GM18861 (cell line): ENCODE data around the gene ANKMY1.

Experiments
- ATAC-seq: cut with Tn5 transposase; IDR thresholded peaks from one replicate; pipeline ENCODE4 v1.9.1; 2021; ENCODE audit not compliant: unreplicated experiment

The ANKMY1 gene

GRCh38 chr2:240450532-240451107 lies 107.2 kb downstream of the ANKMY1 start:
- no peak for ATAC-seq

- ATAC-seq, result no peak
These were observed 107.8 kb downstream of the ANKMY1 start for GRCh38 chr2:240449764-240450531.

DNA sequence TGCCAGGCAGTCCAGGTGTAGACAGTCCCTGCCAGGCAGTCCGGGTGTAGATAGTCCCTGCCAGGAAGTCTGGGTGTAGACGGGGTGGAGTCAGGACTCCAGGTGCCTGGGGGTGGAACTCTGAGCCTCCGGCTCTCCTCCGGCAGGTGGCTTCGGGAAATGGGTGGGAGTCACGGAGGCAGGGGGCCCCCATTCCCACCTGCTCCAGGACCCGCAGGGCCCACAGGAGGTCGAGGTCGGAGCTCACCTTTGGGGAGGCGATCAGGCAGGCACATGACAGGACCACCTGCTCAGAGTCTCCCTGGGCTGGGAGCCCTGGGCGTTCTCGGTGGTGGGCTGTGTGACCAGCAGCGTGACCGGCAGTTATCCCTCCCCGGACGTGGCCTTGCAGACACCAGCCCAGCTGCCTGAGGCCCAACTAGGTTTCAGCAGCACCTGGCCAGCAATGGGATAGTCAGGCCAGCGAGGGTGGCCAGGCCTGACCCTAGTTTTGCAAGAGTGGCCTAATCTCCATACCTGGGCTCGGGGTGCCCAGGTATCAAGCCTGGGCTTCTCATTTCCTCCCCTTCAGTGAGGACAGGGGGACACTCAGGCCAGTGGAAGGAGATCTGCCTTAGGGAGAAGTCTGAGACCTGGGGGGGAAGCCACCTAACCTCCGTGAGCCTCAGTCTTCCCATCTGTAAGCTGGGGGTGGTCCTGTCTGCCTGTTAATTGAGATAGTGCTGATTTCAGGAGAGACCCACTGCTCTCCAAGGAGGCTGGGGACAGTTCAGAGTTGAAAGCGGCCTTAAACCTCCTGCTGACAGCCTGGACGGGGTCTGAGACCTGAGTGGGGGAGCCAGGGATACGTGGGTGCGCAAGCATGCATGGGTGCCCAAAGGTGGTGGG lies 109.2 kb downstream of the ANKMY1 start:
- no peak for ATAC-seq

- ATAC-seq, result no peak
These were observed 109.9 kb downstream of the ANKMY1 start for GRCh38 chr2:240447934-240448333.

DNA sequence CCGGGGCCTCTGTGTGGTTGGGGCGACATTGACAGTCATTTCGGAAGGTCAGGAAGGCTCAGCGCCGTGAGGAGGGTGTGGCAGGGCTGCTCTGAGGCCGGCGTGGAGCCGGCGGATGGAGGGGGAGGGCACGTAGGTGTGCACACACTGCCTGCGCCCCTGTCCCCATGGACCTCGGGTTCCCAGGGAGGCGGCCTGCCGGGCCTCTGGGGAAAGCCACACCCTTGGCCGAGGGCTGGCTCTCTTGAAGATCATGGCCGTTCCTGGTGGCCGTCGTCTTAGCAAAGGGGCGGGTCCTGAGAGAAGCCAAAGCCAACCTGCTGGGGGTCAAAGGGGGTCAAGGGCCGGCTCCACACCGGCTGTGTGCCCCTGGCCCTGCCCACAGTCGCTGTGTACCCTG lies 110.5 kb downstream of the ANKMY1 start:
- no peak for ATAC-seq

- ATAC-seq, result no peak
These were observed 111.1 kb downstream of the ANKMY1 start for GRCh38 chr2:240446664-240447175.

GRCh38 chr2:240445961-240446663 lies 111.7 kb downstream of the ANKMY1 start:
- ATAC-seq, result no peak

- no peak for ATAC-seq
These were observed 113.3 kb downstream of the ANKMY1 start for GRCh38 chr2:240444464-240444863.

- ATAC-seq, result no peak
These were observed 113.9 kb downstream of the ANKMY1 start for GRCh38 chr2:240443891-240444301.

DNA sequence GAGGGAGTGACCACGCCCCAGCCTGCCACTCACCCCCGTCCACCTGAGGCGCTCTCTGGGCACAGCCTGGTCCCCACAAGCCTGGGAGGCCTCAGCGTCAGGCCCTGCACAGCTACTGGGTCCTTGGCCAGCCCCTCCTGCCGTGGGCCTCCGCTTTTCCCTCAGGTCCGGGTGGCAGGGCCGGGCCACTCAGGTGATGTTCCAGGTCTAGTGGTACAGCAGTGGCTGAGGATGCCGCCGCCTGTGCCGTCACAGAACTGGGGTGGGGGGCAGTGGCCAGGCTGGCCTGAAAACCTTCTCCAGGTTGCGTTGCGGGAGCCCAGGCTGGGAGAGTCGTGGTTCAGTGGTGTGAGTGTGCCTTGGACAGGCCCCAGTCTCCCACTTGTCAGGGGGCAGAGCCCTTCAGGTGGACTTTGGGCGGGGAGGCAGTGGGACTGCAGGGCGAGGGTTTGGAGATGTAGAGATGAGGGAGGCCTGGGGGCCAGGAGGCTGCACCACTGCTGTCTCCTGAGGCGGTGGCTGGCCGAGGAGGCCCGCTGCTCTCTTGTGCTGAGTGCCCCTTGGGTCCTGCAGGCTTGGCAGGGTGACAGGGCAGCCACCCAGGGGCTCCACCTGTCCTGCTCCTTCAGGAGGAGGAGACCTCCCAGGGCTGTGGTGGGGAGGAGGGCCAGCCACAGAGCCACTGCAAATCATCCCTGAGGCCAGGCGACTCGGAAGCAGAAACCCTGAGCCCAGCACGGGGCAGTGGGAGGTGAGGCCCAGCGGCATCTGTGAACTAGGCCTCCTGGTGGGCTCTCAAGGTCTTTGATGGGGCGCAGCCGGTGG lies 114.7 kb downstream of the ANKMY1 start:
- no peak for ATAC-seq

- ATAC-seq, result no peak
These were observed 115.8 kb downstream of the ANKMY1 start for GRCh38 chr2:240441993-240442411.

DNA sequence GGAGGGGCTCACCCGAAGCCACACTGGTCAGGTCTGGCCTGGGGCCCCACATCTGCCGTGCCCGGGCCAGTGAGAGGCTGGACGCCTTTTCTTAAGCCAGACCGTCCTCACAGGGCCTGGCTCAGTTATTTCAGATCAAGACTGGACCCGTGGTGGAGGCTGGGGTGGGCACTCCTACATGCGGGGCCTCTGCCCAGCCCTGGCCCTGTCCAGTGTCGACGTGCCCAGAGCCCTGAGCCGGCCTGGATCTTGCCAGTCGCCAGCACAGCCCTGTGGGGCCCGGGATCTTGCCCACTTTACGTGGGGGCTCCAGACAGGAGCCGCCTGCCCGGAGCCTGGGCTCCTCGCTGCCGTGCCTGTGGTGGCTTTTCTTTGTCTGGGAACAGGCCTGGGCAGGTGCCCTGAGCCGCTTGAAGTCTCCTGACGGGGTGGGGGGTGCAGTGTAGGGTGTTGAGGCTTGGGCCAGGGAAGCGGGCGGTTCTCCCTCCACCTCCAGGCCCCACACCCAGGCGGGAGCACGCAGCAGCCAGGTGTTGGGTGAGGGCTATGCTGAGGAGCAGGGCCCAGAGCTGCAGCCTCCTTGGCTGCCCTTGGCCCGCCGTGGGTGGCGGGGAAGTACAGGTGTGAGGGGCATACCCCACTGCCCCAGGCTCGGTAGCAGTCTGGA lies 116.3 kb downstream of the ANKMY1 start:
- ATAC-seq, result no peak

GRCh38 chr2:240440704-240441320 lies 117.0 kb downstream of the ANKMY1 start:
- ATAC-seq, result no peak

GRCh38 chr2:240440251-240440650 lies 117.5 kb downstream of the ANKMY1 start:
- ATAC-seq, result no peak

GRCh38 chr2:240439698-240440151 lies 118.1 kb downstream of the ANKMY1 start:
- ATAC-seq, result no peak

DNA sequence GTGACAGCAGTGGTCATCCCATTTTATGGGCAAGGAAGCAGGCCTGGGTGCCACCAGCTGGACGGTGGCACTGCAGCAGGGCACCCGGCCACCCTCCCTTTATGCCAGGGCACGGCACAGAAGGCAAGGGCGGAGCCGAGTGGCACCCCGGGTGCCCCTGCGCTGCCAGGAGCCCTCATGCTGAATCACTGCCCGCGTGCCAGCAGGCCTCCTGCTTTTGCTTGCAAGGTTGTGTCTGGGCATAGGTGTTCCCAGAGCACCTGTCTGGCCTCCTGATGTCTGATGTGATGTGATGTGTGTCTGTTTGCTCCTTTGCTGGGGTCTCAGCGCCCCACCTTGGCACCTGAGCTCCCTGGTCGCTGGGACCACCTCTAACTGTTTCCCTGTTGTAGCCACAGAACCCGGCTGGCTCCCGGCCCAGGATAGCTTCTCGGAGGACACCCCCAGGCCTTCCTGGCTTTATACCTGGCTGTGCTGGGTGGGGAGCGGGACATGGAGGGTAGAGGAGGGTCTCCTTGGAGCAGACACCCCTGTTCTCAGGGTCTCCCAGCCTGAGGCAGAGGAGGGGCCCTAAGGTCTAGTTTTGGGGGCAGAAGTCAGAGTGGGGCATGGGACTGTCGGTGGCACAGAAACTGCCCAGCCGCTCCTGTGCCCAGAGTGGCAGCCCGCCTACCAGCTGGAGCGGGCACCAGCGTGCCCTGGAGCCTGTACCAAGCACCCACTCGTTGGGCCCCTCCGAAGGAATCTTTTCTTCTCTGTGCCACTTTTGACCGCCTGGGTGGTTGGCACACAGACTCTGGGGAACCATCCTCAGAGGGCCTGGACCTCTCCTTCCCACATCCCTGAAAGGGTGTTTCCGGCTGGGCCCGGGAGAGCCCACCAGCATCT lies 118.7 kb downstream of the ANKMY1 start:
- ATAC-seq, result no peak

- no peak for ATAC-seq
These were observed 119.7 kb downstream of the ANKMY1 start for GRCh38 chr2:240437861-240438809.
